Activated CD4-positive, alpha-beta T cell treated with anti-CD3 and anti-CD28 coated beads, Interleukin-2, Interleukin-6, amounts not matched to agents 100 ng/mL and 50 ng/mL, durations not matched to agents 16 hours and 8 hours (primary cell): ENCODE measurements around the gene CTSE.
A peak's percentile ranks its signal among the peaks of the same experiment; 100 is the strongest.
"Not testable (repeated sequence)": the region's sequence is repeated elsewhere in the genome, so short reads cannot be mapped to it uniquely, and the experiment has no call there.

Experiments used
- DNase-seq: peaks from one replicate; pipeline ENCODE4 v3.0.0-alpha.2; 2020

CTSE gene

DNA sequence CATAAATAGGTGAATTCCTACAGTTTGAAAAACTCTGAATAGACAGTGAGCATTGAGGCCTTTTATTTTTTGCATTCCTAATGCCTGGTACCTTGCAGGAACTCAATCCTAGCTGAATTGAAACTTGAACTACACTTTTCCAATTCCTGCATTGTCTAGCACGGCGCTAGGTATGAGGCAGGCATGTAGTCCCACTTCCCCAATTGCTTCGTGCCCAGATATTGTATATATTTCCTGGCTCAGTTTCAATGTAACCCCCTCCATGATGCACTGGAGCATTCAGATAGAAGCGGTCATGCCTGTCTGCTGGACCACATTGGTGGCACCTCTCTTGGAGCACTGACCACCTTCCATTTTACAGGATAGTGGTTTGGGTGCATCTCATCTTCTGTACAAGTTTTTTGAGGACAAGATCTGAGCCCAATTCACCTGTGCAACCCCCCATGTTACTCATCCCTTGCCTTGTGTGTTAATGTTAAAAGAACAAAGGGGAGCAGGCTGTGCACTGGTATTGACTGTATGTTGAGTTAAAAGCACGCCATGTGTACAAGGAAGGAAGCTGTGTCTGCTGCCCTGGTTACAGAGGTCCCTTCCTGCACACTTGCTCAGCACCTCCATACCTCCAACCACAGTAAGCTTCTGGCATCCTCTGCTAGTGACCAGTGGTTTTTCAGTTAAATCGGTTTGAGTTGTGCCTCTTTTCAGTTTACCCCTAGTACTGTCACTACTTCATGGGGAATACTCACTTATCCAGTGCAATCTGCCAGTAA is 10.5 kb downstream of the CTSE start:
- no peak for DNase-seq

DNA sequence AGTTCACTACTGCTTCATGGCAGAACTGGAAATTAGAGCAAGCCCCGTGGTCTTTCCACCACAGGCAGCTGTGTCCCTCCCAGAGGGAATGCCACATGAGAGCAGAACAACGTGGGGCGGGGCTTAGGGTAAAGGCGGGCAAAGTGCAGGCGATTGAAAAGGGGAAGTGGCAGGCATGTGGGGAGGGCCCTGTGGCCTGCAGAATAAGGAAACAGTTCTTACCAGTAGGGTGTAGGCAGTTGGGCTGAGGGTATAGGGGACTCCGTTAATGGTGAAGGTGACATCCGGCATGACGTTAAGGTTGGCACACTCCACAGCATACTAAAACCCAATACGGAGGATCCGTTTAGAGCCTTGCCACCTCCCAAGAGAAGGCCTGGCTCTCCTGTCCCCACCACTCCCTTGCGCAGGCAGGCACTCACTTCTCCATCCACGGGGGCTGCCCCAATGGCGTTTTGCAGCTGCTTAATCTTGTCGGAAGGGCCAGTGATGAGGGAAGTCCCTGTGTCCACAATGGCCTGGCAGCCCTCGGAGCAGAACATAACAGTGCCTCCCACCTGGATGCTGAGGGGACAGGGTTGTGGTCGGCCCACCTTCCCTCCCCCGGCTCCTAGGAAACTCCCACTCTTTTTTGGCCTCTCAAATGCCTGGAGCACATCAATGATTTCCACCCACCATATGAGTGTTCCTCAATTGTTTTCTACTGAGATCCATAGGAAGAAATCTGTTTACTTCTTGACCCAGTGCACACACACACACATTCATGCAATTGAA is 11.4 kb downstream of the CTSE start:
- peak; percentile 37 for DNase-seq

- DNase-seq: no peak
Observed at GRCh38 chr1:206011057-206011456, 12.6 kb downstream of the CTSE start.

- no peak for DNase-seq
Observed at GRCh38 chr1:206010060-206010459, 13.6 kb downstream of the CTSE start.

- DNase-seq: no peak
Observed at GRCh38 chr1:206006946-206007345, 16.7 kb downstream of the CTSE start.

GRCh38 chr1:206005778-206006180 is 17.9 kb downstream of the CTSE start:
- no peak for DNase-seq

DNA sequence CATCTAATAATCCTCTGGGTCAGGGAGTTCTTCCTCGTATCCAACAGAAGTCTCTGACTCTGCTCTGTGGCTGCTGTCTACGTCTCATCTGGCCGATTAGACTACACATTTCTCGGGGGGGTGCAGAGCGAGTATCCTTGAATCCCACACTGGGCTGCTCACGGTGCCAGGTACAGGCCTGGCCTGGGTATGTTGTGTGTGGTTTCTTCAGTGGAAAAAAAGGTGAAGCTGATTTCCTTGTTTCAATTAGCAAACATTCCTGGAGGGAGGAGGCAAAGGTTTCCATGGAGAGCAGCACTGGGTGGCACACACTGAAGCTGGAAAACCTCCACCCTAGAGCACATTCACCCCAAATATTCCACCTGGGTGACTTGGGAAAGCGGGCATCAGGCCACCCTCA is 18.5 kb downstream of the CTSE start:
- DNase-seq: no peak

GRCh38 chr1:206004826-206005225 is 18.9 kb downstream of the CTSE start:
- DNase-seq: no peak

DNA sequence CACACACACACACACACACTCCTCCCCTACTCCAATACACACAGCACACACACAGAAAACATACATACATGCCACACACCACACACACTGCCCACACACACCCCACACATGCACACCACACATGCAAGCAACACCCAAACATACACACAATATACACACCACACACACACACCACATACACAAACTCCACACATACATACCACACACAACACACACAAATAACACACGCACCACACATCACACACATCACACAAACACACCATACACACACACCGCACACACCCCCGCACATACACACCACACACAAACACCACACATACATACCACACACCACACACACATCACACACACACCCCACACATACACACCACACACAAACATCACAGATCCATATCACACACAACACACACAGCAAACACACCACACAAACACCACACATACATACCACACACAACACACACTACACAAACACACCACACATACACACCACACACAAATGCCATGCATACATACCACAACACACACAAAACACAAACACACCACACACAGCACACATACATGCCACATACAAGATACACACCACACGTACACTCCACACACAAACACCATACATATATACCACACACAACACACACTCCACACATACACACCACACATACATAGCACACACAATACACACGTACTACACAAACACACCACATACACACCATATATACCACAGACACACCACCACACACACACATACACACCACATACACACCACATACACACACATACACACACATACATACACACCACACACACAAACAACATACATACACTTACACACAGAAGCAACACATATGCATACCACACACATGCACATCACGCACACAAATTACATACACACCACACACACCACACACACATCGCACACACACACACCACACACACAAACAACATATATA is 19.6 kb downstream of the CTSE start:
- DNase-seq: no peak

- DNase-seq: no peak
Observed at GRCh38 chr1:206002871-206003801, 20.6 kb downstream of the CTSE start, which contains the start of gene RAB7B. Gene RAB7B, minus strand, starts transcription at chr1:206003395. Its CDS starts 9,260 bp downstream, at chr1:205994135.

GRCh38 chr1:206002160-206002559 is 21.5 kb downstream of the CTSE start:
- DNase-seq: no peak

- DNase-seq: peak; percentile 52
Observed at GRCh38 chr1:206001476-206001888, 22.2 kb downstream of the CTSE start.

DNA sequence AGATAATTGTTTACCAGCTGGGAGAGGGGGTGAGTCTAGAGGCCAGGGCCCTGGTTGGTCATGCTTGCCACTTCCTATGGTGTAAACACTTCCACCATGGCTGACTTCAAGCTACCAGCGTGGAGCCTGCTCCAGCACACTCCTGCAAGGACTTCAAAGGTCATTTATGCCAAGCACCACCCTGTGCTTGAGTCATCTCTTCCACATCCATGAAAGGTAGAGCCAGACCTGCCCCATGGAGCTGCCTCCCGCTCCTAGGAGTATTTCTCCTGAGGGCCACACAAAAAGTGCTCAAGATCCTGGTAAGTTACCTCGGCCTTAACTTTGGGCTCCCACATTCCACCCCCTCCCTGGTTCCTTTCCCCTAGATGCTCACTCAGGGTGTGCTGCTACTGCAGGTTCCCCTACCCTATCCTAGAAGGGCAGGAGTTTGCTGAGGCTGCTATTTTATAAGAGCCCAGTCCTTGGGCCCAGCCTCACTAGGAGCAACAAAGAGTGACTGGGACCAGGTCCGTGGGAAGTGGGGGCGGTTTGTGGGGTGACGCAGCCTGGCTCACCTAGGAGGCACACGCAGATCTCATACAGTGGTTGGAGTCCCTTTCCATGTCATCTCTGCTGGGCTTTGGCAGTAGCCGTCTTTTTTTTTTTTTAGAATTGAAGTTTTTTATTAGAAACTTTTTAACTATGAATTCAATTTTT is 22.9 kb downstream of the CTSE start:
- no peak for DNase-seq

DNA sequence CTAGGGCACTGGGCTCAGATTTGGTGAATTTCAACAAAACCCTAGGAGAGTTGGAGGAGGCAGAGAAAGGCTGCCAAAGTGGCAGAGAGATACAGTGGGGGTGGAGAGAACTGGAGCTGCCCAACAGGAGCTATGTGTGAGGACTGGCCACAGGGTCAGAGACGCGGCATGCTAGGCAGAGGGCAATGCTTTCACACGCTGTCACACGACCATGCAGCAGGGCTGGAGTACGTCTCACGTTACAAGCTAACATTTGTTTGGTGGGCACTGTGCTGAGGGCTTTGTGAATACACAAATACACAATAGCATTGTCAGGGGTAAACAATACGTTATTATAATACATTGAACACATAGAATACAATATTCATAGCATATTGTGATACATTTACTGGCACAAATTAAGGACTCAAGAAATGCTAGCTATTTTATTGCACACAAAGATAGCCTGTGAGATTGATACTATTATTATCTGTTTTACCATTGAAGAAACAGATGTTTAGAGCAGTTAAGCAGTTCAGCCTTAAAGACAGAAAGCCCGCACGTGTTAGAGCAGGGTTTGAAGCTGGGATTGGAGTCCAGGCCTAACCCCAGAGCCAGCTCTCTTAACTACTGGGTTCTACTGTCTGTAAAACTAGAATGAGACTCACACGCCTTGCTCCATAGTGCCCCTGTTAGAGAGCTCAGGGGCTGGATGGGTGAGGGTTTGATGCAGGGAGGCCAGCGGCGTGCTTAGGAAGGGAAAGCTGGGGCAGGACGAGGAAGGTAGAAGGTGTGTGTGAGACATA is 25.0 kb downstream of the CTSE start:
- DNase-seq: no peak

DNA sequence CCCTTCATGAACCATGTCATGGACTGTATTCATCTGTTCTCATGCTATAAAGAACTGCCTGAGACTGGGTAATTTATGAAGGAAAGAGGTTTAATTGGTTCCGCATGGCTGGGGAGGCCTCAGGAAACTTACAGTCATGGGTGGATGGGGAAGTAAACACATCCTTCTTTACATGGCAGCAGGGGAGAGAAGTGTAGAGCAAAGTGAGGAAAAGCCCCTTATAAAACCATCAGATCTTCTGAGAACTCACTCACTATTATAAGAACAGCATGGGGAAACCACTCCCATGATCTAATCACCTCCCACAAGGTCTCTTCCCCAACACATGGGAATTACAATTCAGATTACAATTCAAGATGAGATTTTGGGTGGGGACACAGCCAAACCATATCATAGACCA is 27.1 kb downstream of the CTSE start:
- not testable (repeated sequence) for DNase-seq

- DNase-seq: no peak
Observed at GRCh38 chr1:205994346-205994745, 29.3 kb downstream of the CTSE start.

DNA sequence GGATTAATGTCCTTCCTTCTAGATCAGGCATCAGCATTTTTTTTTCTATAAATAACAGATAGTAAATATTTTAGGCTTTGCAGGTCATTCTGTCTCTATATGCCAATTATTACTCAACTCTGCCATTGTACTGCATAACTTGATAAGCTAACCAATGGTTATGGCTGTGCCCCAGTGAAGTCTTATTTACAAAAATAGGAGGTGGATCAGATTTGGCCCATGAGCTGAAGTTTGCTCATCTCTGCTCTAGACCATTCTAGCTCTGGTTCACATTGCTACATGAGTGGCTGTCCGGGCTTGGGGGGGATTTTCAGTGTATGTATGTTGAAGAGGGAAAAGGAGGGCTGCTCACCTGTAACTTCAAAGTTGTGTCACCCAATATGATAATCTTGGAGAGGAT is 30.6 kb downstream of the CTSE start:
- DNase-seq: no peak

DNA sequence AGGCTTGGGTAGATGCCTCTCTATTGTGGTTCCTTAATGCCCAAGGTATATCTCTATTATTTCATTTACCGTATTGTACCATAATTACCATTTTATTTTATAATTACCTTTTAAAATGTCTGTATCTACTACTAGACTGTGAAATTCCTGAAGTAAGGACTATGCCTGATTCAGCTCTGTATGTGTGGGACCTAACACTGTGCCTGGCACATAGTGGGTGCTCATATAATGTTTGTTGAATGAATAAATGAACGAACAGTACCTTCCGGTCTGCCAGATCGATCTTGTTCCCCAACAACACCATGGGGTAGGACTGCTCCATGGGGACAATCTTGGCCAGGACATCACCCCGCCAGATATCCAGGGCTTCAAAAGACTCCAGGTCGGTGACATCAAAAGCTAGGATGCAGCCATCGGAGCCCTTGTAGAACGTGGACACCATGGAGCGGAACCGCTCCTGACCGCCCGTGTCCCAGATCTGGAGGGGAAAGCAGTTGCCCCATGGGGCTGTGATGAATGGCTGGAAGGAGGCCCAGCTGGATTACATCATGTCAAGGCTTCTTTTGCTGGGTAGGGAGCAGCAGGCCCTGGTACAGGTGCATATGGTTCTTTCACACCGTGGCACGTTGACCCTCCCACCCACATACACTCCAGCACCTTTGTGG is 31.3 kb downstream of the CTSE start:
- no peak for DNase-seq

GRCh38 chr1:205991237-205991636 is 32.5 kb downstream of the CTSE start:
- DNase-seq: no peak

DNA sequence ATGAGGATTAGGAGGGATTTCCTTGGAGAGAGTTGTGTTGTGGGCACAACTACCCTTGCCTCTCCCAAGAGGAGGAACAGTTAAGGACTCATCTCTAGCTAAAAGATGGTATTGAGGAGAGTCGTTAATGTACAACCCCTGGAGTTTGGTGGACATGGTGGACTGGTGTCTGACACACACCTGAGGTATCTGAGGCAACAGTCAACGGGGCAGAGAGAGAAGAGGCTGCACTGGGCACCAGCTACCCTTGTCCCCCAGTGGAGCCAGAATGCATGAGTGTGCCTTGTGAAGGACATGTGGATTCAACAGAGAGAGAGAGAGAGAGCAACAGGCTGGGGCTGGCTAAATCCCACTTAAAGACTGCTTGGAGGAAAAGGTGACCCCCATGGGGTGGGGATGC is 33.5 kb downstream of the CTSE start:
- DNase-seq: no peak
